Suppressor macrophage treated with lipopolysaccharide for 4 hours (primary cell): ENCODE data around the gene MISP3.
"Not testable (repeated sequence)": the region's sequence is repeated elsewhere in the genome, so short reads cannot be mapped to it uniquely, and the experiment has no call there.

Source experiments
- DNase-seq: peaks from one replicate; pipeline ENCODE4 v3.0.0-alpha.2; 2020

MISP3 gene

DNA sequence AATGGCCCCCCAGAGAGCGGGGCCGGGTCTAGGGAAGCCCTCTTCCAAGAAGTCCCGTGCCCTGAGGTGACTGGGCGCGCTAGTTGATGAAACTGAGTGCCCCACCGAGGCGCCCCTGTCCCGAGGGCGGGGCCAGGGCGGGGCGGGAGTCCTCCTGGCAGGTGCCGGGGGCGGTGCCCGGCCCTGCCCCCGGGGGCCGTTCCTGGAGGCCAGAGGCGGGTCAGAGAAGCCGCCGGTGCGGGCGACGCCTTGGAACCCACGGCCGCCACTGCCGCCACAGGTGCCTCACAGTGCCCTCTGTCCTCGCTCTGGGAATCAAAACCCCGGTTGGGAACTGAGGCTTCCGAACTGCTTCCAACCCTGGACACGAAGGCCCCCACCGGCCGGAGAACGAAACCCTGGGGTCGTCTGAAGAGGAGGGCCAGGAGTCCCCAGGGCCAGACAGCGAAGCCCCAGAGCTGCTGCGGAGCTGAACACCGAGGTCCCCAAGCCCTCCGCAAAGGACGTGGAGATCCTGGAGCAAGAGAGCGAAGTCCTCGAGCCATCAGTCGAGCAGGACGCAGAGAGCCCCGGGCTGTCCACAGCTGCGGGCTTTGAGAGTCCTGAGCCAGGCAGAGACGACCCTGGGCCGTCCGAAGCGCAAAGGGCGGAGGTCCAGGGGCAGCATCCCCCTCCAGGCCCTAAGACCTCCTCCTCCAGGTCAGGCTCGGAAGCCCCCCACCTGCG, at the start of gene MISP3:
TSS of gene MISP3 (plus strand) at position 252 of the 726 bp plus-strand sequence. CDS start 524 bp downstream, outside the sequence.
- no peak for DNase-seq

DNA sequence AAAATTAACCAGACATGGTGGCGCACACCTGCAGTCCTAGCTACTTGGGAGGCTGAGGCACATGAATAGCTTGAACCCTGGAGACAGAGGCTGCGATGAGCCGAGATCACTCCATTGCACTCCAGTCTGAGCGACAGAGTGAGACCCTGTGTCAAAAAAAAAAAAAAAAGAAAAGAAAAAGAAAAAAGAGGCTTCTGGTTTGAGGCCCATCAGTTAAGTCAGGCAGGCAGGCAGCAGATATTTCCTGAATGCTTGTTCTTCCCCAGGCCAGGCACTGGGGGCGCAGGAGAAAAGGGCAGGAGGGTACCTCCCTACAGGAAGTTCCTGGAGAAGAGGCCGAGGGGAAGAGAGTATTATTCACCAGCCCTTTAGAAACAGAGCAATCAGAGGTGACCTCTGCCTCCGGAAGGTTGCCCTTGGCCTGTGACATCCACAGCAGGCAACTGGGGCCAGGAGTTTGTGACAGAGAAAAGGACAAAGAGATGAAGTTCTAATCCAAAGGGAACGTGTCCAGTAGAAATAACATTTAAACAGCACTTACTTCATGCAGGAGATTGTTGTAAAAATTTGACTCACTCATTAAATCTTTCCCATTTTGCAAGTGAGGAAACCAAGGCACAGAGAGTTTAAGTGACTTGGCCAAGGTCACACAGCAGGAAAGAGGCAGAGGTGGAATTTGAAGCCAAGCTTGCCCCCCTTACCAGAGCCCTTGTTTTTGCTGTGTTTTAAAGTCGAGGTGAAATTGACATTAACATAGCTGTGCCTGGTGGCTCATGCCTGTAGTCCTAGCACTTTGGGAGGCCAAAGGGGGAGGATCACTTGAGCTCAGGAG, 49.0 kb upstream of the MISP3 start:
- DNase-seq = peak; percentile 78

DNA sequence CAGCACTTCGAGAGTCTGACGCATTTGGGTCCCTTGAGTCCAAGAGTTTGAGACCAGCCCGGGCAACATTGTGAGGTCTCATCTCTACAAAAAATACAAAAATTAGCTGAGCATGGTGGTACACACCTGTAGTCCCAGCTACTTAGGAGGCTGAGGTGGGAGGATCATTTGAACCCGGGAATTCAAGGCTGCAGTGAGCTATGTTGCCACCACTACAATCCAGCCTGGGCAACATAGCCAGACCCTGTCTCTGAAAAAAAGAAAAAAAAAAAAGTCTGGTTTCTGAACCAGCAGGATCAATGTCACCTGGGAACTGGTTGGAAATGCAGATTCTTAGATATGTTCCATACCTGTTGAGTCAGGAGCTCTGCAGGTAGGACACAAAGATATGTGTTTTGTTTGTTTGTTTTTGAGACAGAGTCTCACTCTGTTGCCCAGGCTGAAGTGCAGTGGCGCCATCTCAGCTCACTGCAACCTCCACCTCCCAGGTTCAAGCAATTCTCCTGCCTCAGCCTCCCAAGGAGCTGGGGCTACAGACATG, 45.9 kb upstream of the MISP3 start:
- not testable (repeated sequence) for DNase-seq

DNA sequence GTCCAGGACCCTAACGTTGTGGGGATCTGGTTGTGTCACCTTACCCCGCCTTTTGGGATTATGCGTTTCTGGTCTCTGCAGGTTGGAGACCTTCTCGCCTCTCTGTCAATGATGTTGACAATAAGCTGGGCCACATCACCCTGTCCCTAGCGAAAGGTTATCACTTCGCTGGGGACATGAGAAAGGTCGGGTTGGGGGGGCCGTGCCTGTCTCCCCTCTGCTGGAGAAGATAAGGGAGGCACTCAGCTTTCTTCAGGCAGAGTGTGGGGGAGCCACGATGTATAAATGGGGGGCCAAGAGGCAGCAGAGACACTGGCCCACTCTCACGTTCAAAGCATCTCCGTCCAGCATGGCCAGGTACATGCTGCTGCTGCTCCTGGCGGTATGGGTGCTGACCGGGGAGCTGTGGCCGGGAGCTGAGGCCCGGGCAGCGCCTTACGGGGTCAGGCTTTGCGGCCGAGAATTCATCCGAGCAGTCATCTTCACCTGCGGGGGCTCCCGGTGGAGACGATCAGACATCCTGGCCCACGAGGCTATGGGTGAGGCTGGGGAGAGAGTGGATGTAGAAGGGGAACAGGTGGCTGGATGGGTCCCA, 44.6 kb upstream of the MISP3 start, which contains the start of gene RLN3:
TSS of gene RLN3 (plus strand) at position 293 of the 595 bp plus-strand sequence. CDS start at position 350, 57 bp downstream.
- DNase-seq = no peak

DNA sequence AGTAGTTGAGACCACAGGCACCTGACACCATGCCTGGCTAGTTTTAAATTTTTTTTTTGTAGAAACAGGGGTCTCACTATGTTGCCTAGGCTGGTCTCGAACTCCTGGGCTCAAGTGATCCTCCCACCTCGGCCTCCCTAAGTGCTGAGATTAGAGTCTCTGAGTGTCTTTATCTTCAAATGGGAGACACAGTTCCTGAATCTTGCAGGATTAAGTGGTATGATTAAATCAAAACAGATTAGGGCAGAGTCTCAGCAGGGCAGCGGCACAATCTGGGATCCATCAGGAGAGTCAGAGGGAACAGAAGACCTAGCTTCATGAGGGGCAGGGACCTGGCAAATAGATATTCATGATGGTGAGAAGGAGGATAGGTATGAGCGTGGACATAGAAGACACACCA, 43.7 kb upstream of the MISP3 start:
- DNase-seq = no peak

DNA sequence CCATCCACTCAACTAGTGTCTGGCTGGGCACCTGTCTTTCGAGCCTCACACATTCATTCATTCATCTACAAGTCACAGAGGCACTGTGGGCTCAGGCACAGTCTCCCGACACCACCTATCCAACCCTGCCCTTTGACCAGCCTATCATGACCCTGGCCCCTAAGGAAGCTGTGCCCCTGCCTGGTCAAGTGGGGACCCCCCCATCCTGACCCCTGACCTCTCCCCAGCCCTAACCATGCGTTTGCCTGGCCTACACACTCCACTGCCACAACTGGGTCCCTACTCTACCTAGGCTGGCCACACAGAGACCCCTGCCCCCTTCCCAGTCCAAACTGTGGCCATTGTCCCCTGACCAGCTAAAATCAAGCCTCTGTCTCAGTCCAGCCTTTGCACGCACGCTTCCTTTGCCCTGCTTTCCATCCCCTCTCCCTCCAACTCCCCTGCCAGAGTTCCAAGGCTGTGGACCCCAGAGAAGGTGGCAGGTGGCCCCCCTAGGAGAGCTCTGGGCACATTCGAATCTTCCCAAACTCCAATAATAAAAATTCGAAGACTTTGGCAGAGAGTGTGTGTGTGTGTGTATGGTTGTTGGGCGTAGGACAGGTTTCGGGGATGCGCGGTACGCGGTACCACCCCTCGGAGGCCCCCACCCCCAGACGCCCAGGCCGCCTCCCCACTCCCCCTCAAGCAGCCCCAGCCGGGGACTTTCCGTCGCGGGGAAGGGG, 41.4 kb upstream of the MISP3 start:
- no peak for DNase-seq

DNA sequence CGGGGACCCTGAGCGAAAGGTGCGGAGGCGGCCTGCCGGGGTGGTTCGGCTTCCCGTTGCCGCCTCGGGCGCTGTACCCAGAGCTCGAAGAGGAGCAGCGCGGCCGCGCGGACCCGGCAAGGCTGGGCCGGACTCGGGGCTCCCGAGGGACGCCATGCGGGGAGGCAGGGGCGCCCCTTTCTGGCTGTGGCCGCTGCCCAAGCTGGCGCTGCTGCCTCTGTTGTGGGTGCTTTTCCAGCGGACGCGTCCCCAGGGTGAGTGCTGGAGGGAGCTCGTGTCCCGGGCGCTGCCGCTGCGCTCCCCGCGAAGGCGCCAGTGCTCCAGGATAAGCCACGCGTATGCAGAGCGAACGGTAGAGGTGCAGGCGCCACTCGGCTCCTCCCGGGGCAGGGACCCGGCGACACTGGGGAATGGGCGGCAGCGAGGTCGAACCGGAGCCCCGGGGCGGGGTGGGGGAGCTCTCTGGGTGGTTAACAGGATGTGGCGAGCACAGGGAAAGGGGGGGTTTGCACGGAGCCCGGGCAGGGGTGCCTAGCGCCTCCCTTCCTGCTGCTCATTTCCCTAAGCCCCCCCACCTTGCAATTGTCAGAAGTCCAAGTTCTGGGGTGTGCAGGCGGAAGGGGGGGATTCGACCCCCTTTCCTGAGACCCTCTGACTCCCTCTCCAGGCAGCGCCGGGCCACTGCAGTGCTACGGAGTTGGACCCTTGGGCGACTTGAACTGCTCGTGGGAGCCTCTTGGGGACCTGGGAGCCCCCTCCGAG, 40.7 kb upstream of the MISP3 start, which contains the start of gene IL27RA:
TSS of gene IL27RA (plus strand) at position 44 of the 762 bp plus-strand sequence. CDS start at position 155, 111 bp downstream.
- DNase-seq = peak; percentile 50

DNA sequence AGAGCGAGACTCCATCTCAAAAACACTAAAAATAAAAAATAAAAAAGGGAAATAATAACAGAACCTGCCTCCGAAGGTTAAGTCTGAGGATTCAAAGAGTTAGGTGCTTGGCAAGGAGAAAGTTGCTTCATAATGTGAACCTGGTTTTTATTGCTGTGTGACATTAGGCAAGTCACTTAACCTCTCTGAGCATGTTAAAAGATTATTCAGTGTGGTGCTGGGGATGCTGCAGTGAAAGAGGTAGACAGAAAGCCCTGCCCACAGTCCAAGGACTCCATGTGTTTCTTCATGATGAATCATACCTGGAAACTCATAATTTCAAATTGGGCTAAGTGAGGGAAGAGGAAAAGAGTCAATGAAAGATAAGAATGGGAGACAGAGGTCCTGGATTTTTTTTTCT, 38.6 kb upstream of the MISP3 start:
- no peak for DNase-seq

DNA sequence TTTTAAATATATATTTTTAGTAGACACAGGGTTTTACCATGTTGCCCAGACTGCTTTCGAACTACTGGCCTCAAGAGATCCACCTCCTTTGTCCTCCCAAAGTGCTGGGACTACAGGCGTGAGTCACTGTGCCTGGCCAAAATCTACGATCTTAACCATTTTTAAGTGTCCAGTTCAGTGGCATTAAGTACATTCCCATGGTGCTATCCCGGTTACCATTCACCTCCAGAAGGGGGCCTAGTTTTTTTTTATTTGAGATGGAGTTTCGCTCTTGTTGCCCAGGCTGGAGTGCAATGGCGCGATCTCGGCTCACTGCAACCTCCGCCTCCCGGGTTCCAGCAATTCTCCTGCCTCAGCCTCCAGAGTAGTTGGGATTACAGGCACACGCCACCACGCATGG, 37.4 kb upstream of the MISP3 start:
- DNase-seq = not testable (repeated sequence)

DNA sequence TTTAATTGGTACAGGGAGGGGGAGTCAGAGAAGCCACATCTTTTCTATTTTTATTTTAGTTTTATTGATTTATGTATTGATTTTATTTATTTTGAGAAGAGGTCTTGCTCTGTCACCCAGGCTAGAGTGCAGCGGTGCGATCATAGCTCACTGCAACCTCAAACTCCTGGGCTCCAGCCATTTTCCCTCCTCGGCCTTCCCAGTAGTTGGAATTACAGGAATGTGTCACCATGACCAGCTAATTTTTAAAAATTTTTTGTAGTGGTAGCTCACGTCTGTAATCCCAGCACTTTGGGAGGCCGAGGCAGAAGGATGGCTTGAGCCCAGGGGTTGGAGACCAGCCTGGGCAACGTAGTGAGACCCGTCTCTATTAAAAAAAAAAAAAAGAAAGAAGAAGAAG, 36.9 kb upstream of the MISP3 start:
- no peak for DNase-seq

DNA sequence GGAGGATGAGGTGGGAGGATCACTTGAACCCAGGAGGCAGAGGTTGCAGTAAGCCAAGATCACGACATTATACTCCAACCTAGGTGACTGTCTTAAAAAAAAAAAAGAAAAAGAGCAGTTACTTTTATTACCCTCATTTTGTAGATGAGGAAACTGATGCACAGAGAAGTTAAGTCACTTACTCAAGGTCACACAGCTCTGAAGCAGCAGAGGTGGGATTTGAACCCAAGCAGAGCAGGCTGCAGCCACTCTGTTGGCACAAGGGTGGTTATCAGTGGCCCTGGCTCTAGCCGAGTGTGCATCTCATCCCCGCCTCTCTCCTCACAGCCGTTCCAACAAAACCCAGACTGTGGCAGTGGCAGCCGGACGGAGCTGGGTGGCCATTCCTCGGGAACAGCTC, 33.4 kb upstream of the MISP3 start:
- no peak for DNase-seq

DNA sequence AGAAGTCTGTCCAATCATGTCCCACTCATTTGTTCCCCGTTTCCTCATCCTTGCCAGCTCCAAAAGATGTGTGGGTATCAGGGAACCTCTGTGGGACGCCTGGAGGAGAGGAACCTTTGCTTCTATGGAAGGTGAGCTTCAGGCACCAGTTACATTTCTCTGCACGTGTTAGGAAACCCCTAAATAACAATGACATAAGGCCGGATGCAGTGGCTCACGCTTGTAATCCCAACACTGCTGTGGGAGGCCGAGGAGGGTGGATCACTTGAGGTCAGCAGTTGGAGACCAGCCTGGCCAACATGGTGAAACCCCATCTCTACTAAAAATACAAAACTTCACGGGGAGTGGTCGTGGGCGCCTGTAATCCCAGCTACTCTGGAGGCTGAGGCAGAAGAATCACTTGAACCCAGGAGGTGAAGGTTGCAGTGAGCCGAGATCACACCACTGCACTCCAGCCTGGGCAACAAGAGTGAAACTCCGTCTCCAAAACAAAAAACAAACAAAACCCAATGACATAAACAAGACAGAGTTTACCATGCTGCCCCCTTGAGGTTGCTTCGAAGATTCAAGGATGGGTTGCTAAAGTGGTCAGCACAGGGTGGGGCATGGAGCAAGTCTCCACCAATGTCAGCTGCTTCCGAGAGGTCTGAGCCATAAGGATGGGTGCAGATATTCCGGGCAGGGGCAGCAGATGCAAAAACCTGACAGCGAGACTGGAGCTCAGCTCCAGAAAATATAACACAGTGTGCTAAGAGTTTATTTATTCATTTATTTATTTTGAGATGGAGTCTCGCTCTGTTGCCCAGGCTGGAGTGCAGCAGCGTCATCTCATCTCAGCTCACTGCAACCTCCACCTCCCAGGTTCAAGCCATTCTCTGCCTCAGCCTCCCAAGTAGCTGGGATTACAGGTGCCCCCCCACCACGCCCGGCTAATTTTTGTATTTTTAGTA, 29.7 kb upstream of the MISP3 start:
- DNase-seq = peak; percentile 77

DNA sequence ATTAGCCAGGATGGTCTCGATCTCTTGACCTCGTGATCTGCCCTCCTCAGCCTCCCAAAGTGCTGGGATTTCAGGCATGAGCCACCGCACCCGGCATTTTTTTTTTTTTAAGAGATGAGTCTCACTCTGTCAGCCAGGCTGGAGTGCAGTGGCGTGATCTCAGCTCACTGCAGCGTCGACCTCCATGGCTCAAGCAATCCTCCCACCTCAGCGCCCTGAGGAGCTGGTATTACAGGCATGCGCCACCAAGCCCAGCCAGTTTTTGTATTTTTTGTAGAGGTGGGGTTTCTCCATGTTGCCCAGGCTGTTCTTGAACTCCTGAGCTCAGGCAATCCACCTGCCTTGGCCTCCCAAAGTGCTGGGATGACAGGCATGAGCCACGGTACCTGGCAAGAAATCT, 24.7 kb upstream of the MISP3 start:
- DNase-seq = not testable (repeated sequence)

DNA sequence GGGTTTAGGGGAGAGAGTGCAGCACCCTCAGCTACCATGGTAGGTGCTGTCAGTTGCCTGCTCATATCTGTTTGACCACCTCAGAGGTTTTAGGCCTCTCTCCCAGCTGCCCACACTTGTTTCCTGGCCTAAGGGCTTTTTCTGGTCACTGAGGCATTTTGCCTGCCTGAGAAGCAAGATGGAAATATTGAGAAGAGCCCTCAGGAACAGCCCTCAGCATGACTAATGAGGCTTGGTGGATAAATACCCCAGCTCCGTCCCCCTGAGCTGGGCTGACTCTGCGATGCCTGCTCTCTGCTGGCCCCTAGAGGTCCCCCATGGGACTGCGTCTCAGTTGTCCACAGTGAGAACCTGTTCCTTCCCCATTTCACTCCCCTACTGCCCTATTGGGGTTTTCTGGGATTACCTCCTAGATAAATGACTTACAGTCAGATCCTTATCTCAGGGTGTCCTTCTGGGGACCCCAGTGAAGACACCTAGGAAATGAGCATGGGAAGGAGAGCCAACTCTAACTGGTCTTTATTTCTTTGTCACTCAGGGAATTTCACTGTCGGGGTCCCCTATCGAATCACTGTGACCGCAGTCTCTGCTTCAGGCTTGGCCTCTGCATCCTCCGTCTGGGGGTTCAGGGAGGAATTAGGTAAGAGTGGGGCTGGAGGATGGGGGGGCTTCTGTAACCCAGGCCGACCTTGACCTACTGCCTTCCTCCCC, 24.0 kb upstream of the MISP3 start:
- DNase-seq = peak; percentile 73

DNA sequence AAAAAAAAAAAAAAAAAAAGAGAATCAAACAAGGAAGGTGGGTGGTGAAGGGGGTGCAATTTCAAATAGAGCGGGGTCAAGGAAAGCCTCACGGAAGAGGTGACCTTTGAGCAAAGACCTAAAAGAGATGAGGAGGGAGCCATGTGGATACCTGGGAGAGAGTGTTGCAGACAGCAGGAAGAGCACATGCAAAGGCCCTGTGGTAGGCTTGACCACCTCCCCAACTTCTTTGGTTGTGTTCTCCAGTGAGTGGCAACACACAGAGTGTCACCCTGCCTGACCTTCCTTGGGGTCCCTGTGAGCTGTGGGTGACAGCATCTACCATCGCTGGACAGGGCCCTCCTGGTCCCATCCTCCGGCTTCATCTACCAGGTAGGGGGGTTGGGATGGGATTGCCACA, 22.1 kb upstream of the MISP3 start:
- DNase-seq = no peak

DNA sequence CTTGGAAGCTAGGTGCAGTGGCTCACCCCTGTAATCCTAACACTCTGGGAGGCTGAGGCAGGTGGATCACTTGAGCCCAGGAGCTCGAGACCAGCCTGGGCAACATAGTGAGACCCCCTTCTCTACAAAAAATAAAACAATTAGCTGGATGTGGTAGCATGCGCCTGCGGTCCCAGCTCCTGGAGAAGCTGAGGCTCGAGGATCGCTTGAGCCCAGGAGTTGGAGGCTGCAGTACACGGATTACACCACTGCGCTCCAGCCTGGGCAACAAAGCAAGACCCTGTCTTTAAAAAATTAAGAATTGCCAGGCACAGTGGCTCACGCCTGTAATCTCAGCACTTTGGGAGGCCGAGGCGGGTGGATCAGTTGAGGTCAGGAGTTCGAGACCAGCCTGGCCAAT, 21.6 kb upstream of the MISP3 start:
- DNase-seq = not testable (repeated sequence)

DNA sequence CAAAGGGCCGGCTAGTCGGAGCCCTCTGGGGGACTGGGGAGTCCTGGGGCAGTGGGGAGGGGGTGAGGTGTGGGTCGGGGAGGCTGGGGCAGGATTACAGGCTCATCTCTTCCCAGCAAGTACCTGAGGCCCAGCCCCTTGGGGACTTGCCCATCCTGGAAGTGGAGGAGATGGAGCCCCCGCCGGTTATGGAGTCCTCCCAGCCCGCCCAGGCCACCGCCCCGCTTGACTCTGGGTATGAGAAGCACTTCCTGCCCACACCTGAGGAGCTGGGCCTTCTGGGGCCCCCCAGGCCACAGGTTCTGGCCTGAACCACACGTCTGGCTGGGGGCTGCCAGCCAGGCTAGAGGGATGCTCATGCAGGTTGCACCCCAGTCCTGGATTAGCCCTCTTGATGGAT, 20.6 kb upstream of the MISP3 start:
- no peak for DNase-seq

DNA sequence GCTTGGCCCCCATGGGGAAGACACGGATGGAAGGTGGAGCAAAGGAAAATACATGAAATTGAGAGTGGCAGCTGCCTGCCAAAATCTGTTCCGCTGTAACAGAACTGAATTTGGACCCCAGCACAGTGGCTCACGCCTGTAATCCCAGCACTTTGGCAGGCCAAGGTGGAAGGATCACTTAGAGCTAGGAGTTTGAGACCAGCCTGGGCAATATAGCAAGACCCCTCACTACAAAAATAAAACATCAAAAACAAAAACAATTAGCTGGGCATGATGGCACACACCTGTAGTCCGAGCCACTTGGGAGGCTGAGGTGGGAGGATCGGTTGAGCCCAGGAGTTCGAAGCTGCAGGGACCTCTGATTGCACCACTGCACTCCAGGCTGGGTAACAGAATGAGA, 20.1 kb upstream of the MISP3 start:
- no peak for DNase-seq

DNA sequence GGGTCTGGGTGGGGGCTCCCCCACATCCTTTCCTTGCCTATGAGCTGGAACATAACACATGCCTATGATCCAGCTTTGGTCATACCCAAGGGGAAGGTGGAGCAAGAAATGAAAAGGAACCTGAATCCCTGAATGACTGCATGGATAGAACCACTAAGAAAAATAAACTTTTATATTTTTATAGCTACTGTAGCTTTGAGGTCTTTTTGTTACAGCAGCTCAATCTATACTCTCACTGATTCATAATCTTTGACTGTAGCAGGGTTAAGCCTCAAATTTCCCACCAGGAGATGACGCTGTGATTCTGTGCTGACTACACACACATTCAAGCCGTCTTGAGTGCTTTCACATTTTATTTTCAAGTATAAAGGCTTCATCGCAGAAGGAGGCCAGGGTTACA, 19.6 kb upstream of the MISP3 start:
- no peak for DNase-seq

DNA sequence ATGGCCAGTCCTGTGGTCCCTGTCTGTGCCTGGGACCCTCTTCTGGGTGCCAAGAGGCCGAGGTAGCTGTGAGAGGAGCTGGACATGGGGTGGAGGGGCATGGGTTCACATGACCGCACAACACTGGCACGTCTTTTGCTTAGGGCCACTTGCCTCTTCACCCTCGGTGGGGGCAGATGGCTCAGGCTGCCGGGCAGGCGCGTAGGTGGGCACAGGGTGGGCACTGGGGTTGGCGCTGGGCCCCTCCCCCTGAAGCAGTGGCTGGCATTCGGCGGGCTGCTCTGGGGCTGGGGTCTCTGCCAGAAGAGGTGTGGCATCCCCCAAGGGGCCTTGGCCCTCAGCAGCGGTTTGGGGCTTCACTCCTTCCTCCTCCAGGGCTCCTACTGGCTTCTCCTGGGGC, 19.1 kb upstream of the MISP3 start:
- DNase-seq = no peak
